HG03139 (cell line): ENCODE data around the gene ARMC2.
"Not testable (repeated sequence)": the region's sequence is repeated elsewhere in the genome, so short reads cannot be mapped to it uniquely, and the experiment has no call there.

Experiments
- ATAC-seq: cut with Tn5 transposase; IDR thresholded peaks from one replicate; pipeline ENCODE4 v1.9.1; 2021; ENCODE audit not compliant: unreplicated experiment

ARMC2 gene

GRCh38 chr6:108870357-108870756 lies 22.1 kb downstream of the ARMC2 start:
- no peak for ATAC-seq

DNA sequence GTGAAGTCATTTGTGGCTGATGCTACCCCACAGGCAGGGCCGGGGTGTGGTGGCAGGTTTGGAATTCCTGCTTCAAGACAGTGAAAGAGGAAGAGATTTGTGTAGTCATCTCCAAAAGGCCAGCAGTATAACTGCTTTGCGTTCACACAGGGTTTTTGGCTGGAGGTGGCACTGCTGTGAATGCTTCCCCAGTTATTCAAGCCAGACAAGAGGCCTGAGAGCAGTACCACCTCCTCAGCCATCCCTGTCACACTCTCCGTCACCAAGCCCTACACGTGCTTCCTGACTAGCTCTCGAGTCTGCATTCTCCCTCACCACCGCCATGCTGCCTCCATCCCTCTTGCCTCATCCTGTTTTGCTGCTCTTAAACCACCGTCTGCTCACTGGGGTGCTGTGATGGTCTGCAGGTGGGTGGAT lies 23.9 kb downstream of the ARMC2 start:
- no peak for ATAC-seq

- no peak for ATAC-seq
Observed at GRCh38 chr6:108872575-108872974, 24.4 kb downstream of the ARMC2 start.

- no peak for ATAC-seq
Observed at GRCh38 chr6:108873251-108873650, 25.0 kb downstream of the ARMC2 start.

DNA sequence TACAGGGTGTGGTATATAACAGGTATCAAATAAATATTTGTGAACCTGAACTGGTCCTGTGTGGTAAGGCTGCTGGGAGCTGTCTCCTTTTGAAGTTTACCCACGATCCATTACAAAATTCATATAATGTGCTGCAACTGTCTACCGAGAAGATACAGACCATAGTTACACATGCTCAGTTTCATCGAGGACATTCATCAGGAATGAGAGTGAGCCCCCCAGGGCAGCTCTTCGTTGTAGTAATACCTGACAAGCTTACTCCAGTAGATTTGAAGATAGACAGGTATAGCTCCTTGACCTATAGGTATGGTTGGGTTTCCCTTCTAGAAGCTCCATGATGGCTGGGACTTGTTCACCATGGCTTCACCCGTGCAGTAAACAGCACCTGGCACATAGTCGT lies 25.7 kb downstream of the ARMC2 start:
- no peak for ATAC-seq

GRCh38 chr6:108874470-108875160 lies 26.4 kb downstream of the ARMC2 start:
- peak; percentile 77 for ATAC-seq

- peak; percentile 24 for ATAC-seq
Observed at GRCh38 chr6:108875161-108875555, 26.9 kb downstream of the ARMC2 start.

GRCh38 chr6:108877046-108877751 lies 29.0 kb downstream of the ARMC2 start:
- ATAC-seq, result no peak

- no peak for ATAC-seq
Observed at GRCh38 chr6:108878942-108879341, 30.7 kb downstream of the ARMC2 start.

DNA sequence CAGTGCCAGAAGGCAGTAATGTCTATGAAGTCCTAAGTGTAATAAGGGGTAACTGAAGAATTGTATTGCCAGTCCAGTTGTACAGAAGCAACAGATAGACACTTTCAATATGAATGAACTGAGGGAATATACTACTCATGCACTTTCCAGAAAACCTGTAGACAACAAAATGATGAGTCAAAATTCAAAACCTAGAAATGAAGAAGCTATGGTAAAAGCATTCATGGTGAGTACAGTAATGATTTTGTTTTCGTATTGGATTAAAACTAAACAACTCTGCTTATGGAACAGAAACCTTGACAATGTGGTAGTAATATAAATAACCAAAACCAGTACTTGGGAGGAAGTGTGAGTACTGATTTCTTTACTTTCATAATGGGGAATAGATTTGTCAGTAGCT lies 35.0 kb downstream of the ARMC2 start:
- ATAC-seq, result peak; percentile 70

GRCh38 chr6:108884211-108885059 lies 36.2 kb downstream of the ARMC2 start:
- no peak for ATAC-seq

DNA sequence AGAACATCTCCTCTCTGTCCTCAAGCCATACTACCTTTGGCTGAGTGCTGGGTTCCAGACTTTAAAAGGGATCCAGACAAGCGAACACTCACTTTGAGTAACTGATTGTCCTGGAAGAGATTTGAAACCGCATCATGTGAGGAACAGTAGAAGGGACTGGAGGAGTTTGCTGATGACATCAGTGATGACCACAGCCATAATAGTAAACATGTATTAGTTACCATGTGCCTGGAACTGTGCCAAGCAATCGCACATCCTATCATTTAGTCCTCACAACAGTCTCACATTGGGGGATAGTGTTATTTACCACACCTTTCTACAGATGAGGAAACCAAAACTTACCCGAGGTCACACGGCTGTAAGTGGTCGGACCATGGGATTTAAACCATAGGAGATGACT lies 39.8 kb downstream of the ARMC2 start:
- ATAC-seq, result no peak

- no peak for ATAC-seq
Observed at GRCh38 chr6:108888745-108889144, 40.5 kb downstream of the ARMC2 start.

GRCh38 chr6:108890898-108891297 lies 42.7 kb downstream of the ARMC2 start:
- ATAC-seq, result not testable (repeated sequence)

GRCh38 chr6:108895571-108895970 lies 47.3 kb downstream of the ARMC2 start:
- no peak for ATAC-seq

- no peak for ATAC-seq
Observed at GRCh38 chr6:108896111-108896661, 48.0 kb downstream of the ARMC2 start.

GRCh38 chr6:108897371-108897770 lies 49.1 kb downstream of the ARMC2 start:
- ATAC-seq, result no peak

GRCh38 chr6:108902382-108902792 lies 54.2 kb downstream of the ARMC2 start:
- no peak for ATAC-seq

GRCh38 chr6:108903796-108904195 lies 55.6 kb downstream of the ARMC2 start:
- no peak for ATAC-seq

DNA sequence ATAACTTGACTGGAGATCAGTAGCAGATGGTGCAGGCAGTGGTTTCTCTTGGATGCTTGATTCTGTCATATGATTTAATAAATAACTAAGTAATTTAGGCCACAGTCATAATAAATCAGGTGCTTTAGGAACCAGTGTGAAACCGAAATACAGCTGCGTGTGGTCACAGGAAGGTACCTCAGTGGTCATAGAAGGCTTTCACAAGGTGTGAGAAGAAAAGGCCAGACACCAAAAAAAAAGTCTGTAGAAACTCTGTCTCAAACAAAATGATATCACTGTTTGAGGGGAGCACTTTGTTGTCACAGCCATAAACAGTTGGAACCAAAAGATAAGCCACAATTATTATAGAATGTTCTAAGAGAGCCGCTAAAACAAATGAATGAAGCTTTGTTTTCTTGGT lies 56.5 kb downstream of the ARMC2 start:
- ATAC-seq, result peak; percentile 99

DNA sequence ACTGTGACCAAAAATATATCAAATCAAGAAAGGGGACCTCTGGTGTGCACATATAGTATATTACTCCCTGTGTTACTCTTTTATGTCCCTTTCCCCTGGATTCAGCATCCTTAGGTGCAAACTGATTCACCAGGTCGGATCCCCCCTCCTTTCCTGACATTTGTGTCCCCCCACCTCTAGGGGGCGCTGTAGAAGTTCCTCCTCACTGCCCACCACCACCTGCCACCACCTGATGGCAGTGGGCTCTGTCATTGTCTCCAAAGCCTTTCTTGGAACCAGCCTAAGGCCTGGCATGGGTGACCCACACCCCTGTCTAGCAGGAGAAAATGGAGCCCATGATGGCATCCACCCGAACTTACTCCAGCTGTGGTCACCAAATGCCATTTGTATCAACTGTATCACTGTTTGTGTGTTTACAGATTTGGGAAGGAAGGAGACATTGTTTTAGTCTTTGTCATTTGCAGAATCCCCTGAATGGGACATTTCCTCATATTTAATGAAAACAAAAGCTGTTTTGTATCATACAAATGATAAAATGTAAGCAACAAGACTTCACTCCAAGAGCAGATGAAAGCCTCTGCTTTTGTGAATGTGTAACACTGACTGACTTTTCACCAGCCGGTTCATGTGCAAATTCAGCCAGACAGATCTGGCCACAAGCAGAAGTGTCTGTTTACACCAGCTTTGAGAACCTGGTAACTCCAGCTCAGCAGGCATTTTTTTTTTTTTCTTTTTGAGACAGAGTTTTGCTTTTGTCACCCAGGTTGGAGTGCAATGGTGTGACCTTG lies 66.2 kb downstream of the ARMC2 start:
- ATAC-seq, result no peak
